GM21528 (cell line): ENCODE measurements around the gene ITIH3.

Source experiments
- ATAC-seq: cut with Tn5 transposase; IDR thresholded peaks from one replicate; pipeline ENCODE4 v1.9.1; 2021; ENCODE audit warnings: mild to moderate bottlenecking, moderate library complexity; ENCODE audit not compliant: unreplicated experiment, low FRiP score

Gene ITIH3

GRCh38 chr3:52779011-52779836 is 15.4 kb upstream of the ITIH3 start:
- ATAC-seq: peak; percentile 54

GRCh38 chr3:52779837-52780585 is 14.6 kb upstream of the ITIH3 start:
- no peak for ATAC-seq

GRCh38 chr3:52781741-52782140 is 12.9 kb upstream of the ITIH3 start:
- no peak for ATAC-seq

DNA sequence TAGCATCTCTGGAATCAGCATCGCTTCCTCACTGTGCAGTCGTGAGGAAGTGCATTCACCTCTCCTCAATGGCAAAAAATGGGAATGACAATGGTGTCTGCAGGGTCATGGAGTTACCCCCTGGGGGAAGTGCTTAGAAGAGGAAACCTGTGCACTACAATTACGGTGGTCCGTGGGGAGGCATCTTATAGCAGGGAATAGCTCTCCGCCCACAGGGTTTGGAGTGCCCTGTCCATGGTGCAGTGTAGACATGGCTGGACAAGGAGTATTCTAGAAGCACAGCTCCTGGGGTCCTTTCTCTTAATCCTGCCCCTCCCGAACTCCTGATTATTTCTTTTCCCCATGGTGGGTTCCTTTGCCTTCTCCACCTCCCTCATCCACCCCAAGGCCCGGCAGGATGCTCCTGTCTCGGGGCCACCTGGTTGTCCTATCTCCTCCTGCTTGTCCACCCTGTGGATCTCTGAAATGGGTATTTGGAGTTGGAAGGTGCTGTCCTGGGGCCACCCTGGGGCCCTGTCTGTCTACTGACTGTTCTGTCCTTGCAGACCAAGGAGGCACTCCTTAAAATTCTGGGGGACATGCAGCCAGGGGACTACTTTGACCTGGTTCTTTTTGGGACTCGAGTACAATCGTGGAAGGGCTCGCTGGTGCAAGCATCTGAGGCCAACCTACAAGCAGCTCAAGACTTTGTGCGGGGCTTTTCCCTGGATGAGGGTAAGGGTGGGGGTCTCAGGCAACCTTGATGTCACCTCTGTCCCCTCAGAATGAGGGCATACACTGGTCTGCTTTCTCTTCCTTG is 12.0 kb upstream of the ITIH3 start:
- no peak for ATAC-seq

DNA sequence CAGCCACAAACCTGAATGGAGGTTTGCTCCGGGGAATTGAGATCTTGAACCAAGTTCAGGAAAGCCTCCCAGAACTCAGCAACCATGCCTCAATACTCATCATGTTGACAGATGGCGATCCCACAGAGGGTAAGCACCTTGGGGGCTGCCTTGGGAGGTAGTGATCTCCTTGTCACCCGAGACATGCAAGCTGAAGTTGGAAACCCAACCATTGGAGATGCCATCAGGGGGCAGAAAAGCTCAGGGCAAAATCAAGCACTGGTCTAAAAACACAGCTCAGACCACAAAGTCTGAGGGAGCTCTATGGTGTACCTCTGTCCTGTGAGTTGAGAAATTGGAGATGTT is 11.4 kb upstream of the ITIH3 start:
- no peak for ATAC-seq

DNA sequence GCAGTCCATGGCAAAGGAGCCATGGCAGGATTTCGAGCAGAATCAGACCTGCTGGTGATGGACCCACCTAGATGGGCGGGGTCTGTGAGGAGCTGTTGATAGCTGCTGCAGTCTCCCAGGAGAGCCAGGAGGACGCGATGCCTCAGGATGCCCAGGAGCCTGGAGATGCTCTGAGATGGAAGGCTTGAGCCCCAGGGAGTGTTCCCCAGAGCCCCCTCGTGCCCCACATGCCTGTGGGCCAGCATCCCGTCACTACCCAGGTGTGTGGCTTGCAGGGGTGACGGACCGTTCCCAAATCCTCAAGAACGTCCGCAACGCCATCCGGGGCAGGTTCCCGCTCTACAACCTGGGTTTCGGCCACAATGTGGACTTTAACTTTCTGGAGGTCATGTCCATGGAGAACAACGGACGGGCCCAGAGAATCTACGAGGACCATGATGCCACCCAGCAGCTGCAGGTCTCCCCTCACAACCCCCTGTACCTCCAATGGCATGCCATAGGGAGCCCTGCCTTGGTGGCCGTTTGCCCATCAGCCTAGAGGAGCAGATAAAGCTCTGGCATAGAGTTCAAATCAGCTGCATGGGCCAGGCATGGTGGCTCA is 10.5 kb upstream of the ITIH3 start:
- no peak for ATAC-seq

DNA sequence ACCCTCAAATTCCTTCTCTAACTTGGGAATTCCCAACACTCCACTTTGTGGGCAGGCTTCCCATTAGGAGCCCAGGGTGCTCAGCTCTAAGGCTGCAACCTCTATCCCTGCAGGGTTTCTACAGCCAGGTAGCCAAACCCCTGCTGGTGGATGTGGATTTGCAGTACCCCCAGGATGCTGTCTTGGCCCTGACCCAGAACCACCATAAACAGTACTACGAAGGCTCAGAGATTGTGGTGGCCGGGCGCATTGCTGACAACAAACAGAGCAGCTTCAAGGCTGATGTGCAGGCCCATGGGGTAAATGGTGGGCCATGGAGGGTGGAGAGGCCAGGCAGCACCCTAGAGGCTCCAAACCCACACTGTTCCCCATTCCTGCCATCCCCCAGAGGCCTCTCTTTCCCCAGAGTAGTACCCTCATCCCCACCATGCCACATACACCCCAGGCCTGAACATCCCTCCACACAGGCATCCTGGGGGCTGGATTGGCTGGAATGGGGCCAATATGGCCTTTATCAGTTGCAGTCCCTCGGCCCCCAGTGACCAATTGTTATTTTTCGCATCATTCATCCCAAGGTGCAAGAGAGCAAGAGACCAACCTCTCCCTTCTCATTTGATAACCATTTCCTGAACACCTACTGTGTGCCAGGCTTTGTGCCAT is 9.5 kb upstream of the ITIH3 start:
- no peak for ATAC-seq

- no peak for ATAC-seq
Measured at GRCh38 chr3:52786330-52787215, 8.0 kb upstream of the ITIH3 start.

GRCh38 chr3:52787246-52787645 is 7.3 kb upstream of the ITIH3 start:
- ATAC-seq: no peak

DNA sequence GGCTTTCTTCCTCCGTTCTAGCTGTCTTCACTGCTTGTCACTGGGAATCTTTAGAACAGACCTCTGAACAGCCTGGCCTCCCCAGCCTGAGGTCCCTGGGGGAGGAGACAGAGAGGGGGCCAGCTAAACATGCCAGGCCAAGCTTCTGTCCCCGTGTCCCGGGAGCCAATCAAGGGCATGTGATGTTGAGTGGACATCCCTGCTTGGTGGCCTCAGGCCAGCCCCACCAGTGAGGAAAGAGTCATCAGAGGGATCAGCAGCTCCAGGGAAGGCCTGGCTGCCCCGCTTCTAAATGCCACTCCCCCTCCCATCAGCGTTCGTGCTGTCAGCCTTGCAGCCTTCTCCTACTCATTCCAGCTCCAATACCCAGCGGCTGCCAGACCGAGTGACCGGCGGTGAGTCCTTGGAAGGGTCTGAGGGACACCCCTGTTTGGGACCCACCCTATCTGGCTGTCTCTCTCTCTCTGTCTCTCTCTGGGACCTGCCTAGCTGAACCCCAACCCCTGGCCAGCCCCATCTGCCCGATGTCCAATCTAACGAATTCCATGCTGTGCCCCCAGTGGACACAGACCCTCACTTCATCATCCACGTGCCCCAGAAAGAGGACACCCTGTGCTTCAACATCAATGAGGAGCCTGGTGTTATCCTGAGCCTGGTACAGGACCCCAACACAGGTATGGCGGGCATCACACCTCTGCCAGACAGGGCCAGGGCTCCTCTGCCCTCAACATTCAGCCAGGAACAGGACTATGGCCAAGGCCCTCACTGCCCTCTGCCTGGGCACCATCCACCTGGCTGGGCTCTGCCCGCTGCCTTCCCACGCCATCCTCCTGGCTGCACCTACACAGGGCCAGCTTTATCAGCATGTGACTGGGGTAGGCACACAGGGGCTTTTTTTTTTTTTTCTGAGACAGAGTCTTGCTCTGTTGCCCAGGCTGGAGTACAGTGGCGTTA is 6.6 kb upstream of the ITIH3 start:
- ATAC-seq: no peak

DNA sequence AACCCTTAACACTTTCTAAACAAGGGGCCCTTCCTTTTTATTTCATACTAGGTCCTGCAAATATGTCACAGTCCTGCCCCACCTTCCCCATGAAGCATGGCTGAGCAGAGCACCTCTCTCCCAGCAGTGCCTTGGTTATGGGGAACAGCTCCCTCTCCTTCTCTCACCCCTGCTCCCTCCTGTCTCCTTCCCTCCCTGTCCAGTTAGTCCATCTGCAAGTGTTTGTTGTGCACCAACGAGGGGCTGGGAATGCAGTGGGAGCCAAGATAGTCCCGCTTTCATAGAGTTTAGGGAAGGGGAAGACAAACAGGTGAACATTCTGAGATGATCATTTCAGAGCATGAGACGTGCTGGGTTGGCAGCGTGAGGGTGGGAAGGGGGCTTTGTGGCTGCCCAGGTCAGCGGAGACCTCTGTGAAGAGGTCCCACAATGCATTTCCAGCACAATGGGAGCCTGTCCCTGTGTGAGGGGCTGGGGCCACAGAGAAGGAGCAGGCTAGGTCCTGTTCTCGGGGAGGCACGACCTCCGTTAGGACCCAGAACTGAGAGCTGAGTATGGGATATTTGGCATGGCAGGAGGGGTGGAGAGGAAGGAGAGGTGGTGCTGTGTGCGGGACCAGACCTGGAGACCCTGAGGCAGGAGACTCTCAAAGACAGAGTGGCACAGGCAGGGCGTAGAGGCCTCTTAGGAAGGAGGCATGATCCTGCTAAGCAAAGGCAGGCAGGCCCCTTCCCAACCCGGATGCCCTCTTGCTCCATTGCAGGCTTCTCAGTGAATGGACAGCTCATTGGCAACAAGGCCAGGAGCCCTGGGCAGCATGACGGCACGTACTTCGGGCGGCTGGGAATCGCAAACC is 5.5 kb upstream of the ITIH3 start:
- ATAC-seq: no peak

DNA sequence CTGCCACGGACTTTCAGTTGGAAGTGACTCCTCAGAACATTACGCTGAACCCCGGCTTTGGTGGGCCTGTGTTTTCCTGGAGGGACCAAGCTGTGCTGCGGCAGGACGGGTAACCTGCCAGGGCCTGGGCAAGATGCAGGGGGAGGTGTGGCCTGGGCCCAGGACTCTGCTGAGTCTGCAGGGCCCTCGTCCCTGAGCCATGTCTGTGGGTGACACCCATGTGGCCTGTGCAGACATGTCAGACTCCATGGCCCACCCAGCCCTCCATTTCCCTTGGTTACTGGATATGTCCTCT is 4.9 kb upstream of the ITIH3 start:
- ATAC-seq: no peak

DNA sequence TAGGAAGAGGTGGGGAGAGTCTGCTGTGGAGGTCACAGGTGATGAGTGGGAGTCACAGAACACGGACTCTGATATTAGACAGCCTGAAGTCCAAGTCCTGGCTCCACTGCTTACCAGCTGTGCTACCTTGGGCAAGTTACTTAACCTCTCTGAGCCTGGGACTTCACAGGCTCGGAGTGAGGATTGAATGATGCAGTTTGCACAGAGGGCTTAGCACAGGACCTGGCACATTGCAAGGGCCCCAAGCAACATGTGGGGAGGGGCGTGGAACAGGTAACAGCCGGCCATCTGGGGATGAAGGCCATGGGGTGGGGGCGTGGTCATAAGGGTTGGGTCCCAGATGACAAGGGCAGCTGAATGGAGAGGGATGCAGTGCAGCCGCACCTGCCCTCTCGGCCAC is 4.3 kb upstream of the ITIH3 start:
- no peak for ATAC-seq

DNA sequence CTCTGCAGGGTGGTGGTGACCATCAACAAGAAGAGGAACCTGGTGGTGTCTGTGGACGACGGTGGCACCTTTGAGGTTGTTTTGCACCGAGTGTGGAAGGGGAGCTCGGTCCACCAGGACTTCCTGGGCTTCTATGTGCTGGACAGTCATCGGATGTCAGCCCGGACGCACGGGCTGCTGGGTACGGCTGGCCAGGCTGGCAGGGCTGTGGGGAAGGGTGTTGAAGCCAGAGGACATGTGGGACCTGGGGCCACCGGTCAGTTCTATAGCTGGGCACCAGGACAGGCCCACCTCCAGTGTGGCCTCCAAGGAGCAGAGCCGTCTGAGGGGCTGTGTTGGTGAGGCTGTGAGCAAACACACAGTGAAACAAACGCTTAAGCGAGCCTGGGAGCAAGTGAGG is 3.9 kb upstream of the ITIH3 start:
- ATAC-seq: no peak

DNA sequence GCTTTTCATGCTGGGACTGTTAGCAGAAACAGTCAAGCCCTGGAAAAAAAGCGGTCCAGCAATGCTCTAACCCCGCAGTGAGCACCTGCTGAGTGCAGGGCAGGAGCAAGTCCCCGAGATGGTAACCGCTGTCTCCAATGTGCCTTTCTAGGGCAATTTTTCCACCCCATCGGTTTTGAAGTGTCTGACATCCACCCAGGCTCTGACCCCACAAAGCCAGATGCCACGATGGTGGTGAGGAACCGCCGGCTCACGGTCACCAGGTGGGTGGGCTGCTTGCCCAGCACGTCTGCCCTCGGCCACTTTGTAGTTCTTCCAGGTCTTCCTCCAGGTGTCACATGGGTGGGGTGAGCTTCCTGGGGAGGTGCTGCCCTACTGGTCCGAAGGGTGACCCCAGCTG is 3.2 kb upstream of the ITIH3 start:
- no peak for ATAC-seq

DNA sequence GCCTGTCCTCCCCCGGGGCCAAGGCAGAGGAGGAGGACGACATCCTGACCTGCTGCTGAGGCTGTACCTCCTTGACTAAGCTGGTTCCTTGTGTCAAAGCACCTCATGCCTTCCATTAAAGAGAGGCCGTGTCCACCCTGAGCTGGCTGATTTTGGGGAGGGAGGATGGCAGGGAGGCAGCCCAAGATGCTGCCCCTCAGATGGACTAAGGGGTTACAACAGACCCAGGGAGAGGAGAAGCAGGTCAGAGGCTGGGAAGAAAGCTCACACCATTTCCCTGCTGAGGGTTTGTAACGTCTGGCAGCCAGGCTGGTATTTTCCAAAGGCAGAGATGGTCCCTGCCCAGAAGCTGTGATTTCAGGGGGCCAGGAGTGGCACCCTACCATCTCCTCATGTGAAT is 2.7 kb upstream of the ITIH3 start:
- ATAC-seq: no peak

DNA sequence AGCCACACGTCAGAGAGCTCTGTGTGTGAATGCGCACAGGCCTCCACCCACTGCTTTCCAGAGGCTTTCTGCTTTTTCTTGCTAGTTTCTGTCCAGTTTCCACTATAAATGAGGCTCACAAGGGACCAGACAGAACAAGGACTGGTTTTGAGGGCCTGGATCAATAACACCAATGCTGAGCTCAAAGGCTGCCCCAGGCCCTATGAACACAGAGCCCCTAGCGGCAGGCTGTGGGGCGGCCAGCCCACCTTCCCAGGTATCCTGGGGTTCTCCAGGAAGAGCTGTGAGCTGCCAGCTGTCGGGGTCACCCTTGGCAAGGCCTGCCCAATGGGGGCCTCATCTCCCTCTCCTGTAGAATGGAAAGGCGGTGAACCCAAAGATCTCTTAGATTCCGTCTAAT is 2.2 kb upstream of the ITIH3 start:
- ATAC-seq: no peak
